ENCODE data around the gene GPR4.
A peak's percentile ranks its signal among the peaks of the same experiment; 100 is the strongest.
"Not testable (repeated sequence)": the region's sequence is repeated elsewhere in the genome, so short reads cannot be mapped to it uniquely, and the experiment has no call there.

The GPR4 gene

GRCh38 chr19:45637890-45638667, 36.1 kb upstream of the GPR4 start:
- in situ Hi-C loops (cut with HindIII; ENCODE audit: low pct_unique_long_range_greater_than_20kb, low sequenced_read_pairs) = no loop called here
- TF ChIP-seq JUND (IDR thresholded peaks at IDR 0.05; ENCODE audit: low read depth) = no peak
- DNase-seq (ENCODE audit: low read depth in 1 of 2, low spot score in 1 of 2) = peak; percentile 28 to 71

GRCh38 chr19:45636902-45637301, 34.9 kb upstream of the GPR4 start:
- TF ChIP-seq JUND (IDR thresholded peaks at IDR 0.05; ENCODE audit: low read depth) = no peak
- in situ Hi-C loops (cut with HindIII; ENCODE audit: low pct_unique_long_range_greater_than_20kb, low sequenced_read_pairs) = no loop called here
- no peak for DNase-seq (ENCODE audit: low read depth in 1 of 2, low spot score in 1 of 2)

GRCh38 chr19:45636275-45636674, 34.3 kb upstream of the GPR4 start:
- DNase-seq (ENCODE audit: low read depth in 1 of 2, low spot score in 1 of 2) = no peak
- in situ Hi-C loops (cut with HindIII; ENCODE audit: low pct_unique_long_range_greater_than_20kb, low sequenced_read_pairs) = no loop called here
- TF ChIP-seq JUND (IDR thresholded peaks at IDR 0.05; ENCODE audit: low read depth) = no peak

GRCh38 chr19:45632468-45633196, 30.6 kb upstream of the GPR4 start:
- DNase-seq (ENCODE audit: low read depth in 1 of 2, low spot score in 1 of 2) = peak; percentile 77 to 90
- no peak for TF ChIP-seq JUND (IDR thresholded peaks at IDR 0.05; ENCODE audit: low read depth)
- in situ Hi-C loops (cut with HindIII; ENCODE audit: low pct_unique_long_range_greater_than_20kb, low sequenced_read_pairs) = no loop called here

- DNase-seq (ENCODE audit: low read depth in 1 of 2, low spot score in 1 of 2) = peak; percentile 35 to 41
- TF ChIP-seq JUND (IDR thresholded peaks at IDR 0.05; ENCODE audit: low read depth) = peak; percentile 52; the same call in 1 of the 2 replicates
- in situ Hi-C loops (cut with HindIII; ENCODE audit: low pct_unique_long_range_greater_than_20kb, low sequenced_read_pairs) = no loop called here
These were observed 28.5 kb upstream of the GPR4 start for GRCh38 chr19:45630463-45630862.

- no peak for TF ChIP-seq JUND (IDR thresholded peaks at IDR 0.05; ENCODE audit: low read depth)
- in situ Hi-C loops (cut with HindIII; ENCODE audit: low pct_unique_long_range_greater_than_20kb, low sequenced_read_pairs) = no loop called here
- DNase-seq (ENCODE audit: low read depth in 1 of 2, low spot score in 1 of 2) = no peak
These were observed 27.7 kb upstream of the GPR4 start for GRCh38 chr19:45629704-45630103.

- DNase-seq (ENCODE audit: low read depth in 1 of 2, low spot score in 1 of 2); in situ Hi-C loops (cut with HindIII; ENCODE audit: low pct_unique_long_range_greater_than_20kb, low sequenced_read_pairs): not testable (repeated sequence)
These were observed 26.2 kb upstream of the GPR4 start for GRCh38 chr19:45628219-45628618.

- no peak for TF ChIP-seq JUND (IDR thresholded peaks at IDR 0.05; ENCODE audit: low read depth)
- in situ Hi-C loops (cut with HindIII; ENCODE audit: low pct_unique_long_range_greater_than_20kb, low sequenced_read_pairs) = no loop called here
- DNase-seq (ENCODE audit: low read depth in 1 of 2, low spot score in 1 of 2) = no peak
These were observed 22.0 kb upstream of the GPR4 start for GRCh38 chr19:45623984-45624383.

- TF ChIP-seq JUND (IDR thresholded peaks at IDR 0.05; ENCODE audit: low read depth) = no peak
- DNase-seq (ENCODE audit: low read depth in 1 of 2, low spot score in 1 of 2) = no peak
- in situ Hi-C loops (cut with HindIII; ENCODE audit: low pct_unique_long_range_greater_than_20kb, low sequenced_read_pairs) = no loop called here
These were observed 20.0 kb upstream of the GPR4 start for GRCh38 chr19:45621976-45622503.

GRCh38 chr19:45621389-45621788, 19.4 kb upstream of the GPR4 start:
- no peak for TF ChIP-seq JUND (IDR thresholded peaks at IDR 0.05; ENCODE audit: low read depth)
- in situ Hi-C loops (cut with HindIII; ENCODE audit: low pct_unique_long_range_greater_than_20kb, low sequenced_read_pairs) = no loop called here
- DNase-seq (ENCODE audit: low read depth in 1 of 2, low spot score in 1 of 2) = no peak

GRCh38 chr19:45616704-45617017, 14.6 kb upstream of the GPR4 start:
- in situ Hi-C loops (cut with HindIII; ENCODE audit: low pct_unique_long_range_greater_than_20kb, low sequenced_read_pairs) = no loop called here
- no peak for DNase-seq (ENCODE audit: low read depth in 1 of 2, low spot score in 1 of 2)
- TF ChIP-seq JUND (IDR thresholded peaks at IDR 0.05; ENCODE audit: low read depth) = no peak

- no peak for TF ChIP-seq JUND (IDR thresholded peaks at IDR 0.05; ENCODE audit: low read depth)
- peak; percentile 83 to 97 for DNase-seq (ENCODE audit: low read depth in 1 of 2, low spot score in 1 of 2)
- in situ Hi-C loops (cut with HindIII; ENCODE audit: low pct_unique_long_range_greater_than_20kb, low sequenced_read_pairs) = no loop called here
These were observed 14.0 kb upstream of the GPR4 start for GRCh38 chr19:45615795-45616703.

- in situ Hi-C loops (cut with HindIII; ENCODE audit: low pct_unique_long_range_greater_than_20kb, low sequenced_read_pairs); DNase-seq (ENCODE audit: low read depth in 1 of 2, low spot score in 1 of 2): not testable (repeated sequence)
These were observed 13.0 kb upstream of the GPR4 start for GRCh38 chr19:45615056-45615455.
